CD4-positive, alpha-beta T cell treated with Interleukin-17A for 4 hours (primary cell): Measurements from ENCODE around the gene GPC6.
"Not testable (repeated sequence)": the region's sequence is repeated elsewhere in the genome, so short reads cannot be mapped to it uniquely, and the experiment has no call there.

Source experiments
- DNase-seq: peaks from one replicate; pipeline ENCODE4 v3.0.0-alpha.2; 2020; ENCODE audit warnings: mixed read lengths

The GPC6 gene

GRCh38 chr13:93270769-93271742 is 44.4 kb downstream of the GPC6 start:
- no peak for DNase-seq

DNA sequence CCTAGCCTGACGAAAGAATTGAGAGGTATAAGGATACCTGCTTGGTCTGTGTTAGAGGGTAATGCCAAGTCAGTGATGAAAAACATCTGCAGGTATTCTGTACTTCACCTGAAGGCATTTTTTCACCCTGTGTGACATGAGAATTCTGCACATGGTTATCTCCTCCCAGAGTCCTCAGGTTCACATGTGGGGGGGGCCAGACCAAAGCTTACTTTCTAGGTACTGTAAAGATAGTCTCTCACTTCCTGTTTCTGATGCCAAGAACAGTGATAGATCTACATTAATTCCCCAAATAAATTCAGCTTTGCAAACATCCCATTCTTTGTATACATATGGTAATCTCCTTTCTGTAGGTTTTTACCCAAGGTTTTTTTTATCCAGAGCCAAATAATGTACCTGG is 53.4 kb downstream of the GPC6 start:
- no peak for DNase-seq

GRCh38 chr13:93280688-93281087 is 54.1 kb downstream of the GPC6 start:
- DNase-seq: no peak

- no peak for DNase-seq
Measured at GRCh38 chr13:93283255-93283654, 56.6 kb downstream of the GPC6 start.

- no peak for DNase-seq
Measured at GRCh38 chr13:93284064-93284463, 57.5 kb downstream of the GPC6 start.

DNA sequence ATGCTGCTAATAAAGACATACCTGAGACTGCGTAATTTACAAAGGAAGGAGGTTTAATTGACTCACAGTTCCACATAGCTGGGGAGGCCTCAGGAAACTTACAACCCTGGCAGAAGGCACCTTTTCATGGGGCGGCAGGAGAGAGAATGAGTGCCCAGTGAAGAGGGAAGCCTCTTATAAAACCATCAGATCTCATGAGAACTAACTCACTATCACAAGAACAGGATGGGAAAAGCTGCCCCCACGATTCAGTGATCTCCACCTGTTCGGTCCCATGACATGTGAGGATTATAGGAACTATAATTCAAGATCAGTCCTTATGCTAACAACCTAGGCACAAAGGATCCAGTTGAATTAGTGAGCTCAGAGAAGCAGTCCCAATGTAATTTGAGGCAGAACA is 59.4 kb downstream of the GPC6 start:
- DNase-seq: no peak

GRCh38 chr13:93289053-93289452 is 62.4 kb downstream of the GPC6 start:
- no peak for DNase-seq

GRCh38 chr13:93289842-93290241 is 63.2 kb downstream of the GPC6 start:
- DNase-seq: no peak

DNA sequence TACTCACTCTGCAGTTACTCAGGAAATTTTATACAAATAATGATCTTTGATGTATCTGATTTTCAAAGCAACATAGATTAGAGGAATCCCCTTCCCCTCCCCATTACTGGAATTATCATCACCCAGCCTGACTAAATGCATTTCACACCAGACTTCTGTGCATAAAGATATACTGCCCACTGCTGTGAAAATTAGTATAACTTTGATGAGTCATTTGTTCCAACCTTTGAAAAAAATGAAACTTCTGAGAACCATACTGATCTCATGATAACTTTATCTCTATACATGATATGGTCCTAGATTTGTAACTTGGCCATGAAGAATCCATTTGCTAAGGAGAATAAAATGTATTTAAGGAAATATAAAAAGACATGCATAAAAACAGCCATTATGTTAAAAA is 63.9 kb downstream of the GPC6 start:
- no peak for DNase-seq

- DNase-seq: no peak
Measured at GRCh38 chr13:93292366-93292765, 65.8 kb downstream of the GPC6 start.

DNA sequence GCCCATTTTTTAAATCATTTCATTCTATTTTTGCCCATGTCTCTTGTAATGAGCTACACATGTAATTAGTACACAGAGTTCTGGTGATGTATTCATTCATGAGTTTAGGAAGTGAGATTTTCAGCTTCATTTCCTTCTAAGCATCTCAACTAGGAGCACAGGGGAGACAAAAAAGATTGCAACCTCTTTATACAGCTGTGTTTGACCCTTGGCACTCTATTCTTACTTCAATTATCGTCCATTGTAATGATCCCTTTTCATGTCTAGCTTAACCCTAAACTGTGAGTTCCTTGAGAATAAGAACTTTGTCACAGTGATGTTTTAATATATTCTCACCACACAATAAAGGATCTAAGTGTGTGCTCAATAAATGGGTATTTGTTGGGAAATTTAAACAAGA is 67.1 kb downstream of the GPC6 start:
- DNase-seq: no peak

DNA sequence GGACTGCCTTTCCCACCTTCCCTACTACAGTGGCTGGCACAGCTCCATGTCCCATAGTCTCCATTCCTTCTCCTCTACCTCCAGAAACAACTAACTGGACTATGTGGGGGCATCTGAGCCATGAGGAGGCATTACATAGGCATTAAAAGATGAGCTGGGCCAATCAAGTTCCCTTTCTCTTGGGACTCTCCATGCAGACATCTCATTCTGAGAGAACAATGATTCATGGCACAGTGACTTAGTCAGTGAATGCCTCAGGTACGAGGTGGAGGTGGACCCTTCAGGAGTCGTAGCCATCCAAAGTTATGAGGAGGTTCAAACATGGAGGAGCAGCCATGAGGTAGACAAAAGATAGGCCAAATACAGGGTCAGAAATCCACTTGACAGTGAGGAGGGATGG is 70.0 kb downstream of the GPC6 start:
- no peak for DNase-seq

- no peak for DNase-seq
Measured at GRCh38 chr13:93298713-93299112, 72.1 kb downstream of the GPC6 start.

GRCh38 chr13:93304134-93304533 is 77.5 kb downstream of the GPC6 start:
- DNase-seq: no peak

DNA sequence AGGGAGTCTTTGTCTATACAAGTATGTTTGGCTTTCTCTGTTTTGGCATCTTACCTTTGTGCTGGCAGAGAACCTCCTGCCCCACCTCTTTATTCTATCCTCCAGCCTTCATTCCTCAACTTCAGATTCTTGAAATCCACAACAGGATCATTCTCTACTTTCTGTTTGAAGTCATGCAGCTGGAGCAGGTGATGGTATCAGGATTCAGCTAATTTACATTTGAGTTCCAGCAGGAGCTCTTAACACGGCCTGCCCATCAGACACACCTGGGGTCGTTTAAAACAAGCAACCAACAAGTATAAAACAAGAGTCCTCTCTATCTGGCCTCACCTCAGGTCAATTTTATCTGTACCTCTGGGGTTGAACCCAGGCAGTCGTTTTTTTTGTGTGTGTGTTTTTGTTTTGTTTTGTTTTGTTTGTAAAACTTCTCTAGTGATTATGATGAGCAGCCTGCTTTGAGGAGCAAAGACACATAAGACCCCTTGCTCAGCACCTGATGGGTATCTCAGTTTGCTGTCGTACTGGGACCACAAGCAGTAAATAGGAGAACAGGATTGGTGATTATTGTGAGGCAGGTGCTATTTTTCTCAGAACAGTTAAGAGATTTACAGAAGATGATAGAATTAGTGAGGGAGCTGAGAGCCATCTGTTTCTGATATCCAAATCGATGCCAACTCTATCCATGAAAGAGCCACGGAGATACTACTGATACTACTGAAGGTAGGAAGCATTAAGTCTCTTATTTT is 78.4 kb downstream of the GPC6 start:
- no peak for DNase-seq

DNA sequence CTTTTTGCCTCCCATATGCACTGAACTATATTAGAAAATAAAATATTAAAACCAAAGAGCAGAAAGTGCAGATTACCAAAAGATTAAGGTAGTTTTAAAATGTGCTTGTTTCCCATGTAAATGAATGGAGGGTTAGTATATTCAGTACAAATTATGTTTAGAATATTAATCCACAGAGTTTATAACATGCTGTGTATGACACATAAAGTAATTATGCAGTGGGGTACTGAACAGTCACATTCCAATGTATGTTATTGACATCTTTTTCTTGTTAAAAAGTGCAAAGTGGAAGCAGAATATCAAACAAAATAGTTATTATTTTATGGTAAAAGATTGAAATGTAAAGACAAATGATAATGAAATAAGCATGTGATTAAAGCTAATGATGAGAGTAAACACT is 79.3 kb downstream of the GPC6 start:
- no peak for DNase-seq

DNA sequence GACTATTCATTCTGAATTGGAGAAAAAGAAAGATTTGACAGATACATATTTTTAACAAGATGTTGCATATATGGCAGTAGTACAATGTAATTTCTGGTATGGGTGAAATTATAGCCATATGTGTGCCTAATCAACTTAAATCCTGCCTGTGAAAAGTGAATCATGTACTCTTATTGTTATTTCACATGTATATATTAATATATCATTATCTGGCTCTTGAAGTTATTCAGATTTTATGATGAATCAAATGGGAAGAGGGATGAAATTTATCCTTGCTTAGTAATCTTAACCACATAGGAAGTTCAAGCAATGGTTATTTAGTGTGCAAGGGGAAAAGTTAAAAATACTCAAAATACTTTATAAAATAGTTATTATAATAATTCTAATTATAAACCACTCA is 80.5 kb downstream of the GPC6 start:
- DNase-seq: no peak

DNA sequence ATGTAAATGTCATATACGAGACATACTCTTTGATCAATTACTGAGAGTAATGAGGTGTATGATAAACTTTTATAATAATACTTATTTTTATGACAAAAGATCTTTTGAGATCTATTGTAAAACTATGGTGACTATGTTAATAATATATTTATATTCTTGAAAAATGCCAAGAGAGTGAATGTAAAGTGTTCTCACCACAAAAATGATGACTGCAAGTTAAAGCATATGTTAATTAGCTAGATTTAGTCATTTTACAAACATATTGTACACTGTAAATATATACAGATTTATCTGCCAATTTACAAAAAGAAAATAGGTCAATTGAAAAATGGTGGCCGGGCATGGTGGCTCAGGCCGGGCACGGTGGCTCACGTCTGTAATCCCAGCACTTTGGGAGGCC is 81.0 kb downstream of the GPC6 start:
- DNase-seq: no peak

- no peak for DNase-seq
Measured at GRCh38 chr13:93309886-93310523, 83.4 kb downstream of the GPC6 start.

DNA sequence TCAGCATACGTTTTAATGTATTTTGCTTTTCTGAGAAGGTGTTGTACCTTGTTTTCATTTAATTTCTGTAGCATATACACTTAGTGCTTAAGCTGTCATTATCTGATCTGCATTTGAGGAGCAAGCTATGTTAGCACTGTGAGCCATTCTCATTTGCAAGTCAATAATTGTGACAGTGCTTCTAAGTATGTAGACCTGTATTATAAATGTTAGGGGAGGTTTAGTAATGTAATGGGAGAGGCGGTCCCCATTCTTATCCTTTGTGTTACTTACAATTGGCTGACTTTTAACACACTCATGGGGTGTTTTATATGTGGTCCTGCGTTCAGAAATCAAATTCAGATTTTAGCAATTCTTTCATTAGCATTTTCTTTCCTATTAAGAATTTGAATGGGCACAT is 90.2 kb downstream of the GPC6 start:
- DNase-seq: no peak

DNA sequence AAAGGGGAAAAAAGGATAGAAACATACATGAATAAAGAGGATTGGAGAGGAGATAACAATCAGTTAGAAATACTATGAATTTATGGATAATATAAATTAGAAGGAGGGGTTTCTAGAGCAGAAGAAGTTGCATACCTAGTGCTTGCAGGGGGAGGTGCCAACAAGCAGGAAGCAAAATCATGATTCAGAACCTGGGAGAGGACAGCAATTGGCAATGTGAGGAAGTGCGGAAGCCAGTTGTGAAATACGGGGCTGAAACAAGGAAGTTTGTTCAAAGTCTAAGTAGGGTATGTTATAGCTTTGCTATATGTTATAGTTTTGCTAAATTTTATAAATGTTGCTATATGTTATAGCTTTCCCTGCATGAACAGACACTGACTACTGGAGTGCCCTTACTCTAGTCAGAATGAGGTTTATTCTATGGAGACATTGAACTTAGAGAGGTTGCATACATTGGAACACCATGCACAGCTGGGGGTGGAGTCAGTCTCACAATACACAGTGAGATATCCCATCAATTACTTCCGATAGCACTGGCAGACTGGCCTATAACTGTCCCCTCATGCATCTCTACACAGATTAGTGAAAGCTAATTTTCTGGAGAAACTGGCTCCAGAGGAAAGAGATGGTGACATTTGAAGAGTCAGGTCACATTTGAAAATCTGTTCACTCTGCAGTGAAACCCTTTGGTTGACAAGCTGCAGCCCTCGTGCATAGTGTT is 92.1 kb downstream of the GPC6 start:
- DNase-seq: no peak

DNA sequence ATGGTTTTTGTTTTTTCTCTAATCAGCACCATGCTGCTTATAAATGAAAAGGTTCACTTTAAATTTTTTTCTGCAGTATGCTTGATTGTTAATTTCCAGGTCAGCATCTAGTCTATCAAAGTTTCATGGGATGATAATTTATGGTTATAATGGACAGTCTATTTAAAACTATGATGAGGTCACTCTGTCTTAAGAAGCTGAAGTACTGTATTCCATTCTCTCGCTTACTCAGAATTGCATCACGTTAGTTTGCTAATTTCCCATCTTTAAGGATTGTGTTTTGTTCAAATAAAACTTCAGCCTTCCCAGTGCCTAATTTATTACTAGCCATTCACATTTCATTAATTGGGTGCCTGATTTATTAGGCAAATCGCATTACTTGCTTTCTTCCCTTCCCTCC is 94.3 kb downstream of the GPC6 start:
- DNase-seq: no peak

- DNase-seq: not testable (repeated sequence)
Measured at GRCh38 chr13:93323880-93324279, 97.3 kb downstream of the GPC6 start.
